Stomach (tissue), 9 donors: ENCODE results near the gene LRRC49. TPM values are rescaled to one million over a fixed set of nuclear protein-coding genes. Genes with fewer than 3 reads are reported as not detected.
A peak's percentile ranks its signal among the peaks of the same experiment; 100 is the strongest.

Source experiments
- DNase-seq, 2 donors: peaks; one replicate each; pipeline versions ENCODE4 v3.0.0 to v3.0.0-alpha.2; 2013 to 2019
- H3K27ac ChIP-seq, 5 donors: fragments of 200-600 bp in 4 of 5; sonication (generic) in 4 of 5; one replicate each; pipeline ENCODE4 v1.5.1; 2013 to 2019; ENCODE audit warnings: mild to moderate bottlenecking in 1 of 5, moderate library complexity in 1 of 5
- H3K27me3 ChIP-seq, 3 donors: fragments of 200-600 bp; sonication (generic); one replicate each; pipeline ENCODE4 v1.5.1; 2017 to 2019; ENCODE audit warnings: mixed run types in 1 of 3
- H3K36me3 ChIP-seq, 4 donors: fragments of 200-600 bp; sonication (generic); 1 replicate in 3 of 4; 2 replicates in 1 of 4; pipeline ENCODE4 v1.5.1; 2016 to 2019
- H3K4me1 ChIP-seq, 4 donors: fragments of 200-600 bp; sonication (generic); one replicate each; pipeline ENCODE4 v1.5.1; 2016 to 2019
- H3K4me3 ChIP-seq, 4 donors: fragments of 200-600 bp; sonication (generic) in 3 of 4; one replicate each; pipeline ENCODE4 v1.5.1; 2016 to 2019; ENCODE audit warnings: mild to moderate bottlenecking in 1 of 4
- H3K9me3 ChIP-seq, 4 donors: fragments of 200-600 bp; sonication (generic); one replicate each; pipeline ENCODE4 v1.5.1; 2016 to 2019
- CTCF ChIP-seq, 7 experiments: fragments of 450-650 bp in 4 of 7; fragments of 200-600 bp in 3 of 7; sonication (generic) in 3 of 7; IDR thresholded peaks; one replicate each; pipeline ENCODE4 v1.5.1; 2016 to 2019; ENCODE audit warnings: antibody characterized with exemption in 7 of 7, control low read depth in 2 of 7, mild to moderate bottlenecking in 1 of 7
- EP300 ChIP-seq: sonication (generic); formaldehyde crosslinking; IDR thresholded peaks from one replicate; pipeline ENCODE4 v1.6.1; 2017; ENCODE audit warnings: antibody characterized with exemption
- POLR2A ChIP-seq, 4 donors: fragments of 450-650 bp; IDR thresholded peaks; one replicate each; pipeline ENCODE4 v1.6.1; 2016; ENCODE audit warnings: antibody characterized with exemption in 4 of 4, control low read depth in 2 of 4, mild to moderate bottlenecking in 1 of 4, moderate library complexity in 1 of 4
- POLR2AphosphoS5 ChIP-seq, 3 donors: sonication (generic); formaldehyde crosslinking; IDR thresholded peaks; one replicate each; pipeline ENCODE4 v1.6.1; 2016; ENCODE audit warnings: antibody characterized with exemption in 3 of 3
- WGBS, 5 donors: extraction: QIAGEN DNeasy Blood & Tissue Kit in 3 of 5; methylation state at CpG; one replicate each; pipeline versions ENCODE4 v1.1.5 to v1.1.7; 2013 to 2018; 5-methylcytosine and 5-hydroxymethylcytosine counted together
- intact Hi-C: fragments of 100-400 bp; cut with DNase I; formaldehyde crosslinking; loops from one replicate; pipeline ENCODE4 v1.15.1; 2023; ENCODE audit warnings: low total_unique reads
- polyA plus RNA-seq, 3 donors: library from polyadenylated mRNA; stranded (reverse); fragments of 200-250 nt; gene quantifications; one replicate each; pipeline ENCODE4 v1.2.3, GENCODE V29; 2013
- total RNA-seq, 5 donors: library from RNA; depleted of rRNA; stranded (reverse); fragments of >200 nt; gene quantifications; one replicate each; pipeline versions ENCODE4 v1.1.0 to v1.2.3, GENCODE V29; 2014 to 2016
- donor health status: healthy with polysubstance abuse.
- donor health status: Bipolar disorder and iron deficiency.
- donor health status: healthy.

Gene LRRC49
- total and polyA plus RNA-seq, 8 donors: 0.87 to 63.8 (median 7.2) TPM

GRCh38 chr15:71084264-71084663, 191.6 kb downstream of the LRRC49 start:
- no peak overlapping the region for H3K4me3 ChIP-seq
- H3K4me1 ChIP-seq: peaks cover 0 to 13% (median 6%) of the 10 kb centered on the region in 4 donors
- no peaks in the 10 kb centered on the region for H3K27me3 ChIP-seq
- DNase-seq: no peak
- H3K36me3 ChIP-seq: no peaks in the 10 kb centered on the region
- peaks cover 0 to 7% (median 2%) of the 10 kb centered on the region in 4 donors for H3K9me3 ChIP-seq
- TF ChIP-seq EP300: no peak
- no peak for TF ChIP-seq POLR2A (IDR thresholded peaks at IDR 0.05)
- no peak for TF ChIP-seq POLR2AphosphoS5 (IDR thresholded peaks at IDR 0.05)
- no peak for TF ChIP-seq CTCF (IDR thresholded peaks at IDR 0.05)
- 84 to 92% (median 87%) methylated on average over 2 of the region's 2 CpGs for WGBS, 5 donors
- H3K27ac ChIP-seq: peak overlapping the region in 1 of 5 donors; percentile 49
- intact Hi-C loops: no loop called here

- intact Hi-C loops: no loop called here
- no peak for DNase-seq
- H3K27ac ChIP-seq: no peak overlapping the region
- TF ChIP-seq POLR2AphosphoS5 (IDR thresholded peaks at IDR 0.05): no peak
- TF ChIP-seq POLR2A (IDR thresholded peaks at IDR 0.05): no peak
- TF ChIP-seq EP300: no peak
- TF ChIP-seq CTCF (IDR thresholded peaks at IDR 0.05): no peak
- no peak overlapping the region for H3K4me3 ChIP-seq
- WGBS, 5 donors: 70 to 89% (median 77%) methylated on average over 3 of the region's 3 CpGs
- no peaks in the 10 kb centered on the region for H3K36me3 ChIP-seq
- H3K4me1 ChIP-seq: peaks cover 0 to 4% (median 0%) of the 10 kb centered on the region in 4 donors
- no peaks in the 10 kb centered on the region for H3K27me3 ChIP-seq
- peaks cover 0 to 7% (median 2%) of the 10 kb centered on the region in 4 donors for H3K9me3 ChIP-seq
Observed at GRCh38 chr15:71085809-71086208, 193.2 kb downstream of the LRRC49 start.

GRCh38 chr15:71088155-71088554, 195.5 kb downstream of the LRRC49 start:
- H3K27ac ChIP-seq: no peak overlapping the region
- no peak for TF ChIP-seq POLR2A (IDR thresholded peaks at IDR 0.05)
- no peak for TF ChIP-seq CTCF (IDR thresholded peaks at IDR 0.05)
- no peak for TF ChIP-seq EP300
- TF ChIP-seq POLR2AphosphoS5 (IDR thresholded peaks at IDR 0.05): no peak
- H3K27me3 ChIP-seq: no peaks in the 10 kb centered on the region
- H3K36me3 ChIP-seq: no peaks in the 10 kb centered on the region
- H3K4me3 ChIP-seq: no peak overlapping the region
- intact Hi-C loops: no loop called here
- peaks cover 0 to 7% (median 2%) of the 10 kb centered on the region in 4 donors for H3K9me3 ChIP-seq
- DNase-seq: no peak
- peaks cover 0 to 4% (median 0%) of the 10 kb centered on the region in 4 donors for H3K4me1 ChIP-seq

- no peaks in the 10 kb centered on the region for H3K36me3 ChIP-seq
- 91 to 98% (median 95%) methylated on average over 1 of the region's 1 CpG for WGBS, 5 donors
- H3K27ac ChIP-seq: no peak overlapping the region
- TF ChIP-seq POLR2AphosphoS5 (IDR thresholded peaks at IDR 0.05): no peak
- TF ChIP-seq CTCF (IDR thresholded peaks at IDR 0.05): no peak
- TF ChIP-seq POLR2A (IDR thresholded peaks at IDR 0.05): no peak
- TF ChIP-seq EP300: no peak
- no peak for DNase-seq
- no peaks in the 10 kb centered on the region for H3K27me3 ChIP-seq
- intact Hi-C loops: no loop called here
- peaks cover 0 to 7% (median 2%) of the 10 kb centered on the region in 4 donors for H3K9me3 ChIP-seq
- H3K4me1 ChIP-seq: peaks cover 0 to 8% (median 0%) of the 10 kb centered on the region in 4 donors
- H3K4me3 ChIP-seq: no peak overlapping the region
Observed at GRCh38 chr15:71088683-71089082, 196.1 kb downstream of the LRRC49 start.
